Measurements from ENCODE around the gene MAML3. TPM values are rescaled to one million over a fixed set of nuclear protein-coding genes. Genes with fewer than 3 reads are reported as not detected.

The MAML3 gene
- total and polyA plus RNA-seq, 2 experiments from 2014 or later = 1.7 to 6.5 TPM

GRCh38 chr4:139846766-139847165 is 307.2 kb downstream of the MAML3 start:
- no peak overlapping the region for H3K4me3 Mint-ChIP-seq
- H3K27me3 Mint-ChIP-seq (ENCODE audit: insufficient read depth, low read depth, poor library complexity) = peaks cover 2% of the 10 kb centered on the region
- Histone ChIP-seq H3K36me3 (ENCODE audit: insufficient read depth) (no peaks in the 10 kb centered on the region), H3K27me3 (ENCODE audit: insufficient read depth) (no peaks in the 10 kb centered on the region), H3K4me2 (no peak overlapping the region), H3K79me2 (replicated peaks; ENCODE audit: insufficient read depth) (no peaks in the 10 kb centered on the region), H3K4me1 (ENCODE audit: insufficient read depth) (peaks cover 36% of the 10 kb centered on the region), H3K9me2 (ENCODE audit: insufficient read depth) (0 out of 2 replicates have a peak, but pooled peaks cover 3% of the 10 kb centered on the region), H3F3A (replicated peaks; ENCODE audit: low read depth) (no peaks in the 10 kb centered on the region), H2AFZ (no peak overlapping the region), H3K27ac (ENCODE audit: low read depth) (no peak overlapping the region), H3K4me3 (no peak overlapping the region), H4K20me1 (replicated peaks; ENCODE audit: insufficient read depth) (no peaks in the 10 kb centered on the region)
- no peaks in the 10 kb centered on the region; the same call in 2 of the 3 replicates for H3K9me3 Mint-ChIP-seq
- DNase-seq (ENCODE audit: low spot score) = no peak
- H3K36me3 Mint-ChIP-seq (ENCODE audit: low read depth) = no peaks in the 10 kb centered on the region
- no peak overlapping the region for H3K27ac Mint-ChIP-seq
- H3K4me1 Mint-ChIP-seq = peaks cover 41% of the 10 kb centered on the region
- TF ChIP-seq CREB1 (CRISPR knock-in tag; IDR thresholded peaks at IDR 0.05; ENCODE audit: low read depth) (no peak), JUNB (IDR thresholded peaks at IDR 0.05; ENCODE audit: unreplicated experiment) (no peak), EZH2 (IDR thresholded peaks at IDR 0.05; ENCODE audit: low read depth, unreplicated experiment) (no peak), REST (IDR thresholded peaks at IDR 0.05; ENCODE audit: unreplicated experiment) (no peak), ZNF331 (CRISPR knock-in tag; IDR thresholded peaks at IDR 0.05; ENCODE audit: low read depth) (no peak)
- no peak for ATAC-seq

GRCh38 chr4:139845453-139846093 is 308.4 kb downstream of the MAML3 start:
- Mint-ChIP-seq H3K4me3 (no peak overlapping the region), H3K27me3 (ENCODE audit: insufficient read depth, low read depth, poor library complexity) (peaks cover 2% of the 10 kb centered on the region)
- TF ChIP-seq REST (IDR thresholded peaks at IDR 0.05; ENCODE audit: unreplicated experiment) (no peak), POLR2AphosphoS5 (IDR thresholded peaks at IDR 0.05; ENCODE audit: low read depth) (no peak), EZH2 (IDR thresholded peaks at IDR 0.05; ENCODE audit: low read depth, unreplicated experiment) (no peak), ZNF331 (CRISPR knock-in tag; IDR thresholded peaks at IDR 0.05; ENCODE audit: low read depth) (no peak), JUNB (IDR thresholded peaks at IDR 0.05; ENCODE audit: unreplicated experiment) (no peak), NANOG (IDR thresholded peaks at IDR 0.05; ENCODE audit: borderline replicate concordance) (no peak), ETS1 (IDR thresholded peaks at IDR 0.05) (no peak)

More at GRCh38 chr4:139845453-139846093, 308.4 kb downstream of the MAML3 start:
- ATAC-seq (no peak), DNase-seq (ENCODE audit: low spot score) (no peak)
- Histone ChIP-seq H3K4me2 (no peak overlapping the region), H3K79me2 (replicated peaks; ENCODE audit: insufficient read depth) (no peaks in the 10 kb centered on the region), H3K4me3 (no peak overlapping the region), H3K36me3 (ENCODE audit: insufficient read depth) (no peaks in the 10 kb centered on the region), H2AFZ (no peak overlapping the region), H3K9me2 (ENCODE audit: insufficient read depth) (0 out of 2 replicates have a peak, but pooled peaks cover 3% of the 10 kb centered on the region), H3K27ac (ENCODE audit: low read depth) (no peak overlapping the region), H3F3A (replicated peaks; ENCODE audit: low read depth) (no peaks in the 10 kb centered on the region), H3K4me1 (ENCODE audit: insufficient read depth) (peaks cover 40% of the 10 kb centered on the region), H3K27me3 (ENCODE audit: insufficient read depth) (no peaks in the 10 kb centered on the region), H4K20me1 (replicated peaks; ENCODE audit: insufficient read depth) (no peaks in the 10 kb centered on the region)
- Mint-ChIP-seq H3K36me3 (ENCODE audit: low read depth) (no peaks in the 10 kb centered on the region), H3K9me3 (no peaks in the 10 kb centered on the region; the same call in 2 of the 3 replicates), H3K4me1 (peaks cover 37% of the 10 kb centered on the region), H3K27ac (no peak overlapping the region)
